Adrenal gland (tissue), 12 donors: ENCODE data around the gene NME4. TPM values are rescaled to one million over a fixed set of nuclear protein-coding genes. Genes with fewer than 3 reads are reported as not detected.
A peak's percentile ranks its signal among the peaks of the same experiment; 100 is the strongest.

Experiments used
- DNase-seq, 7 donors: peaks; one replicate each; pipeline ENCODE4 v3.0.0-alpha.2; 2019 to 2020
- H3K27ac ChIP-seq, 5 donors: fragments of 200-600 bp; sonication (generic) in 4 of 5; 1 replicate in 3 of 5; 2 replicates in 2 of 5; pipeline versions ENCODE4 v1.5.1 to v1.8.0; 2016 to 2020; ENCODE audit warnings: mild to moderate bottlenecking in 1 of 5
- H3K27me3 ChIP-seq: fragments of 200-600 bp; 2 replicates; pipeline ENCODE4 v1.8.0; 2021
- H3K36me3 ChIP-seq, 2 donors: fragments of 200-600 bp; replicated peaks in 1 of 2; 1 replicate in 1 of 2; 2 replicates in 1 of 2; pipeline versions ENCODE4 v1.5.1 to v1.8.0; 2018 to 2022
- H3K4me1 ChIP-seq, 2 donors: fragments of 200-600 bp; replicated peaks in 1 of 2; 1 replicate in 1 of 2; 2 replicates in 1 of 2; pipeline versions ENCODE4 v1.5.1 to v1.8.0; 2018 to 2021
- H3K4me3 ChIP-seq, 4 donors: fragments of 200-600 bp; sonication (generic) in 3 of 4; one replicate each; pipeline ENCODE4 v1.5.1; 2016 to 2018
- H3K9me3 ChIP-seq, 3 donors: fragments of 200-600 bp; sonication (generic) in 1 of 3; replicated peaks in 1 of 3; 1 replicate in 2 of 3; 2 replicates in 1 of 3; pipeline versions ENCODE4 v1.5.1 to v1.8.0; 2016 to 2021
- CTCF ChIP-seq, 6 experiments: fragments of 450-650 bp in 4 of 6; fragments of 200-600 bp in 2 of 6; sonication (generic) in 1 of 6; IDR thresholded peaks; 1 replicate in 5 of 6; 2 replicates in 1 of 6; pipeline versions ENCODE4 v1.5.1 to v1.8.0; 2016 to 2021; ENCODE audit warnings: antibody characterized with exemption in 6 of 6, mild to moderate bottlenecking in 2 of 6, moderate library complexity in 1 of 6
- POLR2A ChIP-seq, 2 donors: fragments of 450-650 bp; IDR thresholded peaks; one replicate each; pipeline ENCODE4 v1.6.1; 2017; ENCODE audit warnings: antibody characterized with exemption in 2 of 2, mild to moderate bottlenecking in 2 of 2, moderate library complexity in 1 of 2
- WGBS, 4 donors: extraction: QIAGEN DNeasy Blood & Tissue Kit in 2 of 4; methylation state at CpG; one replicate each; pipeline versions ENCODE4 v1.1.5 to v1.1.7; 2013 to 2017; 5-methylcytosine and 5-hydroxymethylcytosine counted together
- intact Hi-C, 2 donors: fragments of 100-400 bp; cut with DNase I; formaldehyde crosslinking; loops; one replicate each; pipeline versions ENCODE4 v1.14.1 to v1.15.0; 2022 to 2023
- polyA plus RNA-seq, 3 donors: library from polyadenylated mRNA; stranded (reverse); fragments of 200-250 nt in 2 of 3; fragments of 350-450 nt in 1 of 3; fragmentation: Illumina TruSeq in 1 of 3; extraction: RNeasy Lipid Tissue Mini Kit (QIAGEN cat#74804) in 1 of 3; gene quantifications; one replicate each; pipeline ENCODE4 v1.2.3, GENCODE V29; 2013 to 2014
- total RNA-seq, 9 donors: library from RNA; depleted of rRNA in 4 of 9; stranded (reverse); fragments of >200 nt in 4 of 9; fragments of 120-200 nt in 1 of 9; fragmentation: NEBNext Ultra II Directional in 1 of 9; extraction: Animal tissue kit (Norgen Biotek cat#: 25700) in 1 of 9; gene quantifications; one replicate each; pipeline versions ENCODE4 v1.1.0 to v1.2.4, GENCODE V29; 2013 to 2023
- donor health status: healthy with polysubstance abuse.
- donor health status: Bipolar disorder and iron deficiency.
- donor health status: DM: yes; HTN: yes; CAD: no.
- donor health status: DM: no; HTN: no; CAD: no.
- donor health status: DM: no; HTN: no; CAD: no.
- donor health status: DM: yes; HTN: yes; CAD: no.

The NME4 gene
- total and polyA plus RNA-seq, 12 donors = 67.8 to 492 (median 169) TPM

DNA sequence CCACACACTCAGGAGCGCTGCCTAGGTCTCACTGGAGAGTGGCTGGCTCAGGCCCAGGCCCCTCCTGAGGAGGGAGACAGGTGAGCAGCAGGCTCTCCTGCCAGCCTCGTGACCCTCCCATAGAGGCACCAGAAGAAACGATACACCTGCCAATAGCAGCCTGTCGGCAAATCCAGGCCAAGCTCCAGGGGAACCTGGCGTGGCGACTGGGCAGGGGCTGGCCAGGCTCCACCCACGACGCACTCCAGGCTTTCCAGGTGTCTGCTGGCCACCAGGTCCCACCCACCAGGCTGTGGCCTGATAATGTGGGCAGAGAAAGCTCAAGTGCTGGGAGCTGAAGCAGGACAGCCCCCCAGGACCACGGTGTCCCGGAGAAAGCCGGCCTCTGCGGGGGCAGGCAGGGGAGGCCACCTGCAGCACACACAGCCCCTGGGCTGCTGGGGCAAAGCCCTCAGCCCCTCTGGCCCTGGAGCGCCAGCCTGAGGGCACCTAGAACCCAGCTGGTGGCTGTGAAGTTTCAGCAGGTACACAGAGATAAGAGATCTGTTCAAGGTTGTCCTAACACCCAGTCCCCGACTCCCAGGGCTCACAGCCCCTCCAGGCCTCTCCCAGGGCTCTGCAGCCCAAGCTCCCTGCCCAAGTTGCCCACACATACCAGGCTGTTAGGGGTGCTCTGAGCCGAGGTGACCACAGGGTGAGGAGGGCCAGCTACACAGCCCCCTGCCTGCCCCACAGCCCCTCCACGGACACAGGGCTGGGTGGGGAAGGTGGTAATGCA, 17.6 kb upstream of the NME4 start:
- Histone ChIP-seq H3K4me1 (peaks cover 15 to 36% of the 10 kb centered on the region in 2 donors), H3K27me3 (no peaks in the 10 kb centered on the region), H3K36me3 (peaks cover 0 to 29% of the 10 kb centered on the region in 2 donors), H3K9me3 (no peaks in the 10 kb centered on the region), H3K4me3 (no peak overlapping the region), H3K27ac (no peak overlapping the region)
- 81 to 89% (median 85%) methylated on average over 7 to 16 of the region's 16 CpGs for WGBS, 4 donors
- DNase-seq = no peak
- intact Hi-C loops = no loop called here
- TF ChIP-seq POLR2A (IDR thresholded peaks at IDR 0.05) (no peak), CTCF (IDR thresholded peaks at IDR 0.05) (no peak)

DNA sequence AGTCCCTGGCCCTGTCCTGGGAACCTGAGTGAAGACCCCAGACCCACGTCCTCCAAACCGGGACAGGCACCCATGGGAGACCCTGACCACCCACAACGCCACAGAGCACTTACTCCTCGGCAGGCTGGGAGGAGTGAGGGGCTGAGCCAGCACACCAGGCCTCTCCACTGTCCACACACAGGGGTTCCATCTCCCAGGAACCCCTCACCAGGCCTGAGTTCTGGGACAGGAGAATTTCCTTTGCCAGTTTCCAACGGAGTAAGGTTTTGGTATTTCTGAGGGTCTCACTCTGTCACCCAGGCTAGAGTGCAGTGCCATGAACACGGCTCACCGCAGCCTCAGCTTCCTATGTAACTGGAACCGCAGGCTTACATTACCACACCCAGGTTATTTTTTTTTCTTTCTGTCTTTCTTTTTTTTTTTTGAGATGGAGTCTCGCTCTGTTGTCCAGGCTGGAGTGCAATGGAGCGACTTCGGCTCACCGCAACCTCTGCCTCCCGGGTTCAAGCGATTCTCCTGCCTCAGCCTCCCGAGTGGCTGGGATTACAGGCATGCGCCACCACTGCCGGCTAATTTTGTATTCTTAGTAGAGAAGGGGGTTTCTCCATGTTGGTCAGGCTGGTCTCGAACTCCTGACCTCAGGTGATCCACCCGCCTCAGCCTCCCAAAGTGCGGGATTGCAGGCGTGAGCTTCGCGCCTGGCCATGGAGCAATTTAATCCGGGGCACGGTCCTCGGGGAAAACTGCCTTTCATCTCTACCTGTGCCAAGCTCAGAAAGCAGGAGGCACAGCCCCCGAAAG, 16.8 kb upstream of the NME4 start:
- peak in 1 of 7 donors; percentile 7 for DNase-seq
- peaks cover 15 to 36% of the 10 kb centered on the region in 2 donors for H3K4me1 ChIP-seq
- H3K9me3 ChIP-seq = no peaks in the 10 kb centered on the region
- no peak for TF ChIP-seq POLR2A (IDR thresholded peaks at IDR 0.05)
- no peak for TF ChIP-seq CTCF (IDR thresholded peaks at IDR 0.05)
- H3K4me3 ChIP-seq = peak overlapping the region in 2 of 4 donors; percentile 91 to 92
- intact Hi-C loops = no loop called here
- no peak overlapping the region for H3K27ac ChIP-seq
- H3K27me3 ChIP-seq = no peaks in the 10 kb centered on the region
- 77 to 91% (median 83%) methylated on average over 17 to 27 of the region's 27 CpGs for WGBS, 4 donors
- H3K36me3 ChIP-seq = peaks cover 0 to 21% of the 10 kb centered on the region in 2 donors

DNA sequence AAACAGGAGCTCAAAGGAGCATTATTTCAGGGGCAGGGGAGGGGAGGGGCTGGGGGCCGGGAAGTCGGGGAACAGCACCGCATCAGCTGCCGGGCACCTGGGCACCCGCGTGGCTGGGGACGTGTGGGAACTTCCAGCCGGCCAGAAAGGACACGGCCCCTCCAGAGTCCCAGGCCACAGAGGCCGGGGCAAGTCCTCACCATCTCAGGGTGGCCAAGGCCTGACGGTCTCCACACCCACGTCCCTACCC, 16.3 kb upstream of the NME4 start:
- peaks cover 15 to 36% of the 10 kb centered on the region in 2 donors for H3K4me1 ChIP-seq
- no peaks in the 10 kb centered on the region for H3K27me3 ChIP-seq
- intact Hi-C loops = no loop called here
- peak overlapping the region in 2 of 4 donors; percentile 91 to 92 for H3K4me3 ChIP-seq
- 0 to 12% (median 10%) methylated on average over 5 to 12 of the region's 12 CpGs for WGBS, 4 donors
- no peaks in the 10 kb centered on the region for H3K9me3 ChIP-seq
- H3K36me3 ChIP-seq = peaks cover 0 to 18% of the 10 kb centered on the region in 2 donors
- no peak overlapping the region for H3K27ac ChIP-seq
- TF ChIP-seq CTCF (IDR thresholded peaks at IDR 0.05) (no peak), POLR2A (IDR thresholded peaks at IDR 0.05) (no peak)
- peak in 1 of 7 donors; percentile 46 for DNase-seq

DNA sequence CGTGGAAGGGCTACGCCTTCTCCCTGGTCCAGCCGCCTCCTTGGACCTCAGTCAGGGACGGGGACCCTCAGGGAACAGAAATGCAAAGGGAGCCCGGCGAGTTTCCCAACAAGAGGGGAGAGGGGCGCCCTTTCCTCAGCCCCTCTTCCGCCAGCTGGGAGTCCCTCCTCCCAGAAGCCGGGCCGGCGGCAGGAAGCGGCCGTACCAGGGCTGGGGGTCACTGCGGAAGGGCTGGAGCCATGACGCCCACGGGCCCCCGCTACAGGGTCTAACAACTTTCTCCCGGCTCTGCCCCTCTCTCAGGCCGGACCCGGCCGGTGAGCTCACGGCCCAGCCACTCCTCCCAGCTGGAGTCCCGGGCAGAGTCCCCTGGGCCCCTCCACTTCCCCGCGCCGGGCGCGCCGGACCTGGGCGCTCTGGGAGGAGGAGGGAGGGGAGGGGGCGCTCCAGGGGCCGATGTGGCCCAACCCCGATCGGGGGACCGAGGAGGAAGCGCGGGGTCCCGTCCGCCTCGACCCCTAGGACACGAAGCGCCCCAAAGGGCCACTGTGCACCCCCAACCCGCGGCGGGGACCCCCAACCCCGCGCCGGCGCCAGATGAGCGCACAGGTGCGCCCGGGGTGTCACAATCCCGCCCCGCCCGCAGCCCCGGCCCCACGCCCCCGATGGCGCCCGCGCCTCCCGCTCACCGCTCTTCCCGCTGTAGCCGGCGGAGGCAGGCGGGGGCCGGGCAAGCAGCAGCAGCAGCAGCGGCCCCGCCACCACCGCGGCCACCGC, 15.8 kb upstream of the NME4 start:
- H3K4me3 ChIP-seq = peak overlapping the region in 3 of 4 donors; percentile 18 to 92 (median 91)
- peak overlapping the region in 2 of 5 donors; percentile 26 to 86 for H3K27ac ChIP-seq
- peaks cover 15 to 36% of the 10 kb centered on the region in 2 donors for H3K4me1 ChIP-seq
- peak in 2 of 7 donors; percentile 54 to 56 for DNase-seq
- H3K36me3 ChIP-seq = peaks cover 0 to 13% of the 10 kb centered on the region in 2 donors
- 0 to 1% (median 0%) methylated on average over 5 to 73 of the region's 73 CpGs for WGBS, 4 donors
- H3K9me3 ChIP-seq = no peaks in the 10 kb centered on the region
- TF ChIP-seq POLR2A (IDR thresholded peaks at IDR 0.05) (no peak), CTCF (IDR thresholded peaks at IDR 0.05) (no peak)
- intact Hi-C loops = no loop called here
- no peaks in the 10 kb centered on the region for H3K27me3 ChIP-seq
